SK-N-SH treated with all-trans-retinoic acid at 6 μM for 48 hours (cell line): Measurements from ENCODE around the gene LIN52.

Source experiments
- ATAC-seq: fragments of 200-7000 bp; cut with Tn5 transposase; 3 replicates; pipeline ENCODE4 v1.9.1; 2020; ENCODE audit warnings: mild to moderate bottlenecking, moderate library complexity
- ARNTL ChIP-seq: fragments of 450-650 bp; formaldehyde crosslinking; IDR thresholded peaks from 2 replicates; pipeline ENCODE4 v1.5.0; 2020; ENCODE audit warnings: low read depth, mild to moderate bottlenecking, moderate library complexity, borderline replicate concordance
- BACH2 ChIP-seq: fragments of 250-450 bp; sonication (Bioruptor Pico); IDR thresholded peaks from 2 replicates; pipeline ENCODE4 v1.9.0; 2021; ENCODE audit warnings: mild to moderate bottlenecking, borderline replicate concordance
- CSDC2 ChIP-seq: fragments of 250-450 bp; sonication (Bioruptor Pico); IDR thresholded peaks from 2 replicates; pipeline ENCODE4 v1.5.0; 2020; ENCODE audit warnings: mild to moderate bottlenecking, moderate library complexity
- ESRRG ChIP-seq: fragments of 250-450 bp; sonication (Bioruptor Pico); IDR thresholded peaks from 2 replicates; pipeline ENCODE4 v1.6.1; 2021; ENCODE audit warnings: mild to moderate bottlenecking
- GLIS3 ChIP-seq: fragments of 250-450 bp; sonication (Bioruptor Pico); IDR thresholded peaks from 2 replicates; pipeline ENCODE4 v1.5.0; 2020; ENCODE audit warnings: mild to moderate bottlenecking, moderate library complexity
- ISL1 ChIP-seq: fragments of 250-450 bp; sonication (Bioruptor Pico); IDR thresholded peaks from 2 replicates; pipeline ENCODE4 v2.1.2; 2022; ENCODE audit warnings: mild to moderate bottlenecking, moderate library complexity
- OSR1 ChIP-seq: fragments of 250-450 bp; sonication (Bioruptor Pico); IDR thresholded peaks from 2 replicates; pipeline ENCODE4 v1.8.0; 2022; ENCODE audit warnings: moderate library complexity, mild to moderate bottlenecking, inconsistent platforms
- PPARA ChIP-seq: fragments of 250-450 bp; sonication (Bioruptor Pico); IDR thresholded peaks from 2 replicates; pipeline ENCODE4 v1.5.0; 2020; ENCODE audit warnings: mild to moderate bottlenecking, borderline replicate concordance
- RARB ChIP-seq: fragments of 250-450 bp; sonication (Bioruptor Pico); IDR thresholded peaks from 2 replicates; pipeline ENCODE4 v1.8.0; 2021; ENCODE audit warnings: mild to moderate bottlenecking, moderate library complexity
- SNAI2 ChIP-seq: fragments of 250-450 bp; sonication (Bioruptor Pico); IDR thresholded peaks from 2 replicates; pipeline ENCODE4 v1.5.0; 2020; ENCODE audit warnings: mild to moderate bottlenecking, moderate library complexity
- TCF4 ChIP-seq: fragments of 250-450 bp; sonication (Bioruptor Pico); IDR thresholded peaks from 2 replicates; pipeline ENCODE4 v1.8.0; 2021; ENCODE audit warnings: mild to moderate bottlenecking, moderate library complexity, borderline replicate concordance
- TOX ChIP-seq: fragments of 250-450 bp; sonication (Bioruptor Pico); IDR thresholded peaks from 2 replicates; pipeline ENCODE4 v1.8.0; 2021; ENCODE audit warnings: mild to moderate bottlenecking, moderate library complexity, borderline replicate concordance
- ZC3H10 ChIP-seq: fragments of 250-450 bp; sonication (Bioruptor Pico); IDR thresholded peaks from 2 replicates; pipeline ENCODE4 v1.5.1; 2021; ENCODE audit warnings: mild to moderate bottlenecking, moderate library complexity
- ZFP3 ChIP-seq: fragments of 250-450 bp; sonication (Bioruptor Pico); IDR thresholded peaks from 2 replicates; pipeline ENCODE4 v1.5.0; 2020; ENCODE audit warnings: mild to moderate bottlenecking, moderate library complexity
- ZFP30 ChIP-seq: fragments of 450-650 bp; formaldehyde crosslinking; IDR thresholded peaks from 2 replicates; pipeline ENCODE4 v1.5.0; 2022; ENCODE audit warnings: mild to moderate bottlenecking, moderate library complexity
- ZNF565 ChIP-seq: fragments of 450-650 bp; formaldehyde crosslinking; conservative IDR thresholded peaks from 2 replicates; pipeline ENCODE4 v1.5.0; 2020; ENCODE audit warnings: low read depth, mild to moderate bottlenecking, moderate library complexity
- ZNF70 ChIP-seq: fragments of 450-650 bp; formaldehyde crosslinking; IDR thresholded peaks from 2 replicates; pipeline ENCODE4 v1.5.0; 2020; ENCODE audit warnings: mild to moderate bottlenecking, moderate library complexity
- ZNF8 ChIP-seq: fragments of 450-650 bp; formaldehyde crosslinking; IDR thresholded peaks from 2 replicates; pipeline ENCODE4 v1.5.0; 2020; ENCODE audit warnings: mild to moderate bottlenecking, moderate library complexity
- TF ChIP-seq, protein P1 (sequence below): fragments of 250-450 bp; sonication (Bioruptor Pico); IDR thresholded peaks from 2 replicates; pipeline ENCODE4 v1.8.0; 2021; ENCODE audit warnings: low read depth, mild to moderate bottlenecking, moderate library complexity, borderline replicate concordance
- TF ChIP-seq, protein P2 (sequence below): fragments of 250-450 bp; sonication (Bioruptor Pico); IDR thresholded peaks from 2 replicates; pipeline ENCODE4 v1.5.0; 2020; ENCODE audit warnings: mild to moderate bottlenecking, moderate library complexity
- TF ChIP-seq, protein P3 (sequence below): fragments of 250-450 bp; sonication (Bioruptor Pico); IDR thresholded peaks from 2 replicates; pipeline ENCODE4 v1.5.1; 2021; ENCODE audit warnings: mild to moderate bottlenecking, moderate library complexity
- TF ChIP-seq, protein P4 (sequence below): fragments of 250-450 bp; sonication (Bioruptor Pico); IDR thresholded peaks from 2 replicates; pipeline ENCODE4 v1.8.0; 2020; ENCODE audit warnings: mild to moderate bottlenecking, moderate library complexity, borderline replicate concordance
- TF ChIP-seq, protein P5 (sequence below): fragments of 250-450 bp; sonication (Bioruptor Pico); IDR thresholded peaks from 2 replicates; pipeline ENCODE4 v1.5.1; 2020; ENCODE audit warnings: low read depth, mild to moderate bottlenecking, moderate library complexity

LIN52 gene

DNA sequence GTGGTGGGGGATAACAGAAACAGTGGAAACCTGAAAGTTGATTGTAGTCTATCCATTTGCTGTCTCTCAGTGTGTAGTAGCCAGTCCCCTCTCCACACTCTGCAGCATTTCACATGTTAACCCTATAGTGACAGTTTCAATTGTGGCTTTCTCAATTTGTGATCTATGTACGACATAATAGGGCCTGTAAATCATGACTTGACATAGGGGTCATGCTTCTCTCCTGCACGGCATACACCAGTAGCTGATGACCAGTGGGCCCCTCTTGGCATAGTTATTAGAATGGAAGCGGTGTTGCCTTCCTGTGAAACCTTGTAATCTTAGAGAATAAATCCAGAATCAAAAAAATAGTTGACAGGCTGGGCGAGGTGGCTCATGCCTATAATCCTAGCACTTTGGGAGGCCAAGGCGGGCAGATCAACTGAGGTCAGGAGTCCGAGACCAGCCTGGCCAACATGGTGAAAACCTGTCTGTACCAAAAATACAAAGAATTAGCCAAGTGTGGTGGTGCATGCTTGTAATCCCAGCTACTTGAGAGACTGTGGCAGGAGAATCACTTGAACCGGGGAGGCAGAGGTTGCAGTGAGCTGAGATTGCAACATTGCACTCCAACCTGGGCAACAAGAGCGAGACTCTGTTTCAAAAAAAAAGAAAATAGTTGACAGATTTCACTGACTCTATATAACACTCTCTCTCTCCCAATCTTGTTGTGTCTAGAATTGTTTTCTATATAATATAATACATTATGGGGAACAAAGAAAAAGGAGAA is 109.9 kb downstream of the LIN52 start (continued):
- TF ChIP-seq, protein P1, sequence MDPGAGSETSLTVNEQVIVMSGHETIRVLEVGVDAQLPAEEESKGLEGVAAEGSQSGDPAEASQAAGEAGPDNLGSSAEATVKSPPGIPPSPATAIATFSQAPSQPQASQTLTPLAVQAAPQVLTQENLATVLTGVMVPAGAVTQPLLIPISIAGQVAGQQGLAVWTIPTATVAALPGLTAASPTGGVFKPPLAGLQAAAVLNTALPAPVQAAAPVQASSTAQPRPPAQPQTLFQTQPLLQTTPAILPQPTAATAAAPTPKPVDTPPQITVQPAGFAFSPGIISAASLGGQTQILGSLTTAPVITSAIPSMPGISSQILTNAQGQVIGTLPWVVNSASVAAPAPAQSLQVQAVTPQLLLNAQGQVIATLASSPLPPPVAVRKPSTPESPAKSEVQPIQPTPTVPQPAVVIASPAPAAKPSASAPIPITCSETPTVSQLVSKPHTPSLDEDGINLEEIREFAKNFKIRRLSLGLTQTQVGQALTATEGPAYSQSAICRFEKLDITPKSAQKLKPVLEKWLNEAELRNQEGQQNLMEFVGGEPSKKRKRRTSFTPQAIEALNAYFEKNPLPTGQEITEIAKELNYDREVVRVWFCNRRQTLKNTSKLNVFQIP (CRISPR knock-in tag) = no peak
- no peak for TF ChIP-seq ZFP30
- TF ChIP-seq CSDC2 = no peak
- no peak for TF ChIP-seq ZFP3 (CRISPR knock-in tag)
- no peak for TF ChIP-seq BACH2 (CRISPR knock-in tag)
- no peak for TF ChIP-seq RARB (CRISPR knock-in tag)
- no peak for TF ChIP-seq OSR1 (CRISPR knock-in tag)
- TF ChIP-seq ESRRG (CRISPR knock-in tag) = no peak
- no peak for TF ChIP-seq ARNTL (CRISPR knock-in tag)
- TF ChIP-seq, protein P2, sequence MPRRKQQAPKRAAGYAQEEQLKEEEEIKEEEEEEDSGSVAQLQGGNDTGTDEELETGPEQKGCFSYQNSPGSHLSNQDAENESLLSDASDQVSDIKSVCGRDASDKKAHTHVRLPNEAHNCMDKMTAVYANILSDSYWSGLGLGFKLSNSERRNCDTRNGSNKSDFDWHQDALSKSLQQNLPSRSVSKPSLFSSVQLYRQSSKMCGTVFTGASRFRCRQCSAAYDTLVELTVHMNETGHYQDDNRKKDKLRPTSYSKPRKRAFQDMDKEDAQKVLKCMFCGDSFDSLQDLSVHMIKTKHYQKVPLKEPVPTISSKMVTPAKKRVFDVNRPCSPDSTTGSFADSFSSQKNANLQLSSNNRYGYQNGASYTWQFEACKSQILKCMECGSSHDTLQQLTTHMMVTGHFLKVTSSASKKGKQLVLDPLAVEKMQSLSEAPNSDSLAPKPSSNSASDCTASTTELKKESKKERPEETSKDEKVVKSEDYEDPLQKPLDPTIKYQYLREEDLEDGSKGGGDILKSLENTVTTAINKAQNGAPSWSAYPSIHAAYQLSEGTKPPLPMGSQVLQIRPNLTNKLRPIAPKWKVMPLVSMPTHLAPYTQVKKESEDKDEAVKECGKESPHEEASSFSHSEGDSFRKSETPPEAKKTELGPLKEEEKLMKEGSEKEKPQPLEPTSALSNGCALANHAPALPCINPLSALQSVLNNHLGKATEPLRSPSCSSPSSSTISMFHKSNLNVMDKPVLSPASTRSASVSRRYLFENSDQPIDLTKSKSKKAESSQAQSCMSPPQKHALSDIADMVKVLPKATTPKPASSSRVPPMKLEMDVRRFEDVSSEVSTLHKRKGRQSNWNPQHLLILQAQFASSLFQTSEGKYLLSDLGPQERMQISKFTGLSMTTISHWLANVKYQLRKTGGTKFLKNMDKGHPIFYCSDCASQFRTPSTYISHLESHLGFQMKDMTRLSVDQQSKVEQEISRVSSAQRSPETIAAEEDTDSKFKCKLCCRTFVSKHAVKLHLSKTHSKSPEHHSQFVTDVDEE (CRISPR knock-in tag) = no peak
- TF ChIP-seq ZC3H10 (CRISPR knock-in tag) = no peak
- TF ChIP-seq SNAI2 (CRISPR knock-in tag) = no peak
- no peak for TF ChIP-seq TCF4 (CRISPR knock-in tag)

DNA sequence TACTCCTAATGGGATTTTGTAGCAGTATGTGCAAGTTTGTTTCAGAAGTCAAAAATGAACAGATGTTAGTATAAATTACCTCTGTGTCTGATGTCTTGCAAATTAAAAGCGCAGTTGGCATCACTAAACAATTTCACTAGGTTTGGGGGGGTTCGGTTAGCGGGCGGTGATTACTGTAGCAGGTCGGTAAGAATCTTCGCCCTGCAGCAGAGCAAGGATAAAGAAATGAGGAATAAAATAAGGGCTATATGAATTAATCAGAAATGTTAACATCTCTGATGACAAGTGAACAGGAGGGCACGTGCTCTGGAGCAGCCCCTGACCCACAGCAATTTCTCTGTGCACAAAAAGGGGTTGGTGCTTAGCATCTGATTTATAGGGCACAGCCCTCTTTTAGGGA is 110.9 kb downstream of the LIN52 start:
- no peak for ATAC-seq

More for the DNA sequence above, 110.9 kb downstream of the LIN52 start:
- TF ChIP-seq GLIS3 (CRISPR knock-in tag) (no peak), OSR1 (CRISPR knock-in tag) (no peak), ZNF565 (CRISPR knock-in tag) (no peak), ZFP30 (no peak), ARNTL (CRISPR knock-in tag) (no peak), RARB (CRISPR knock-in tag) (no peak), TOX (CRISPR knock-in tag) (no peak), PPARA (CRISPR knock-in tag) (no peak), SNAI2 (CRISPR knock-in tag) (no peak), ZNF70 (CRISPR knock-in tag) (no peak), ISL1 (CRISPR knock-in tag) (no peak), CSDC2 (no peak), ZNF8 (CRISPR knock-in tag) (no peak), TCF4 (CRISPR knock-in tag) (no peak)
- TF ChIP-seq, protein P3, sequence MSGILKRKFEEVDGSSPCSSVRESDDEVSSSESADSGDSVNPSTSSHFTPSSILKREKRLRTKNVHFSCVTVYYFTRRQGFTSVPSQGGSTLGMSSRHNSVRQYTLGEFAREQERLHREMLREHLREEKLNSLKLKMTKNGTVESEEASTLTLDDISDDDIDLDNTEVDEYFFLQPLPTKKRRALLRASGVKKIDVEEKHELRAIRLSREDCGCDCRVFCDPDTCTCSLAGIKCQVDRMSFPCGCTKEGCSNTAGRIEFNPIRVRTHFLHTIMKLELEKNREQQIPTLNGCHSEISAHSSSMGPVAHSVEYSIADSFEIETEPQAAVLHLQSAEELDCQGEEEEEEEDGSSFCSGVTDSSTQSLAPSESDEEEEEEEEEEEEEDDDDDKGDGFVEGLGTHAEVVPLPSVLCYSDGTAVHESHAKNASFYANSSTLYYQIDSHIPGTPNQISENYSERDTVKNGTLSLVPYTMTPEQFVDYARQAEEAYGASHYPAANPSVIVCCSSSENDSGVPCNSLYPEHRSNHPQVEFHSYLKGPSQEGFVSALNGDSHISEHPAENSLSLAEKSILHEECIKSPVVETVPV (CRISPR knock-in tag) = no peak
- TF ChIP-seq, protein P1 (CRISPR knock-in tag) = no peak
- TF ChIP-seq, protein P4, sequence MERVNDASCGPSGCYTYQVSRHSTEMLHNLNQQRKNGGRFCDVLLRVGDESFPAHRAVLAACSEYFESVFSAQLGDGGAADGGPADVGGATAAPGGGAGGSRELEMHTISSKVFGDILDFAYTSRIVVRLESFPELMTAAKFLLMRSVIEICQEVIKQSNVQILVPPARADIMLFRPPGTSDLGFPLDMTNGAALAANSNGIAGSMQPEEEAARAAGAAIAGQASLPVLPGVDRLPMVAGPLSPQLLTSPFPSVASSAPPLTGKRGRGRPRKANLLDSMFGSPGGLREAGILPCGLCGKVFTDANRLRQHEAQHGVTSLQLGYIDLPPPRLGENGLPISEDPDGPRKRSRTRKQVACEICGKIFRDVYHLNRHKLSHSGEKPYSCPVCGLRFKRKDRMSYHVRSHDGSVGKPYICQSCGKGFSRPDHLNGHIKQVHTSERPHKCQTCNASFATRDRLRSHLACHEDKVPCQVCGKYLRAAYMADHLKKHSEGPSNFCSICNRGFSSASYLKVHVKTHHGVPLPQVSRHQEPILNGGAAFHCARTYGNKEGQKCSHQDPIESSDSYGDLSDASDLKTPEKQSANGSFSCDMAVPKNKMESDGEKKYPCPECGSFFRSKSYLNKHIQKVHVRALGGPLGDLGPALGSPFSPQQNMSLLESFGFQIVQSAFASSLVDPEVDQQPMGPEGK (CRISPR knock-in tag) = no peak
- TF ChIP-seq, protein P2 (CRISPR knock-in tag) = no peak
- TF ChIP-seq, protein P5, sequence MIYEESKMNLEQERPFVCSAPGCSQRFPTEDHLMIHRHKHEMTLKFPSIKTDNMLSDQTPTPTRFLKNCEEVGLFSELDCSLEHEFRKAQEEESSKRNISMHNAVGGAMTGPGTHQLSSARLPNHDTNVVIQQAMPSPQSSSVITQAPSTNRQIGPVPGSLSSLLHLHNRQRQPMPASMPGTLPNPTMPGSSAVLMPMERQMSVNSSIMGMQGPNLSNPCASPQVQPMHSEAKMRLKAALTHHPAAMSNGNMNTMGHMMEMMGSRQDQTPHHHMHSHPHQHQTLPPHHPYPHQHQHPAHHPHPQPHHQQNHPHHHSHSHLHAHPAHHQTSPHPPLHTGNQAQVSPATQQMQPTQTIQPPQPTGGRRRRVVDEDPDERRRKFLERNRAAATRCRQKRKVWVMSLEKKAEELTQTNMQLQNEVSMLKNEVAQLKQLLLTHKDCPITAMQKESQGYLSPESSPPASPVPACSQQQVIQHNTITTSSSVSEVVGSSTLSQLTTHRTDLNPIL (CRISPR knock-in tag) = no peak
